H1 (cell line): ENCODE data around the gene SHC1.

Experiments used
- JUN ChIP-seq: IDR thresholded peaks from 2 replicates; pipeline ENCODE4 v1.6.1; 2011; ENCODE audit warnings: low read depth, mild to moderate bottlenecking, improper control_type of control experiment, low read length
- TAF1 ChIP-seq: IDR thresholded peaks from 2 replicates; pipeline ENCODE4 v1.6.1; 2011; ENCODE audit warnings: mild to moderate bottlenecking, low read depth, low read length

- TF ChIP-seq TAF1 (no peak), JUN (no peak)
These were observed 30.8 kb upstream of the SHC1 start for GRCh38 chr1:155001425-155001674.
